AG04450 (cell line): ENCODE data around the gene SKP1. TPM values are rescaled to one million over a fixed set of nuclear protein-coding genes. Genes with fewer than 3 reads are reported as not detected.

ENCODE experiments used
- CTCF ChIA-PET: fragments of 300-600, 350-600 bp; formaldehyde crosslinking; extraction: SDS; loops from one replicate; lab custom pipeline; 2022; ENCODE audit warnings: antibody characterized with exemption, inconsistent platforms; lab: Charles Lee
- POLR2A ChIA-PET: fragments of 350-600 bp; formaldehyde crosslinking; extraction: SDS; loops from one replicate; lab custom pipeline; 2021; ENCODE audit warnings: antibody characterized with exemption, inconsistent platforms; lab: Yijun Ruan, JAX
- DNase-seq: peaks from one replicate; pipeline ENCODE4 v3.0.0-alpha.2; 2011; ENCODE audit warnings: low read depth, low spot score
- H3K27ac ChIP-seq: one replicate; pipeline ENCODE4 v1.5.1; 2012; ENCODE audit warnings: low read depth, low read length, control low read depth
- H3K27me3 ChIP-seq: one replicate; pipeline ENCODE4 v1.6.0; 2012; ENCODE audit warnings: low read length; ENCODE audit not compliant: control insufficient read depth, insufficient read depth
- H3K4me3 ChIP-seq: 2 replicates; pipeline ENCODE4 v1.5.1; 2011; ENCODE audit warnings: mild to moderate bottlenecking, low read depth, low read length, control low read depth
- H3K9me3 ChIP-seq: 2 replicates; pipeline ENCODE4 v1.5.1; 2012; ENCODE audit warnings: low read length; ENCODE audit not compliant: control insufficient read depth, insufficient read depth
- CTCF ChIP-seq: IDR thresholded peaks from 2 replicates; pipeline ENCODE4 v1.5.1; 2011; ENCODE audit warnings: low read depth, low read length, control low read depth, inconsistent platforms
- polyA plus RNA-seq: library from polyadenylated mRNA; depleted of rRNA; stranded (reverse); fragments of >200 nt; gene quantifications from 2 replicates; pipeline ENCODE4 v1.2.3, GENCODE V29; 2011

The SKP1 gene
- polyA plus RNA-seq, 1 experiment = 1,036 TPM

- ChIA-PET POLR2A (no interaction called here), CTCF (interaction anchor here (1.3 kb wide), 1 partner anchor 37 kb away, joined by 3 read pairs; no protein-coding TSS in a partner anchor)
- DNase-seq = no peak
- no peak overlapping the region for H3K4me3 ChIP-seq
- H3K27ac ChIP-seq = no peak overlapping the region
- H3K9me3 ChIP-seq = no peaks in the 10 kb centered on the region
- no peak for TF ChIP-seq CTCF
- H3K27me3 ChIP-seq = peaks cover 20% of the 10 kb centered on the region
These were observed 73.4 kb downstream of the SKP1 start for GRCh38 chr5:134103397-134103796.

DNA sequence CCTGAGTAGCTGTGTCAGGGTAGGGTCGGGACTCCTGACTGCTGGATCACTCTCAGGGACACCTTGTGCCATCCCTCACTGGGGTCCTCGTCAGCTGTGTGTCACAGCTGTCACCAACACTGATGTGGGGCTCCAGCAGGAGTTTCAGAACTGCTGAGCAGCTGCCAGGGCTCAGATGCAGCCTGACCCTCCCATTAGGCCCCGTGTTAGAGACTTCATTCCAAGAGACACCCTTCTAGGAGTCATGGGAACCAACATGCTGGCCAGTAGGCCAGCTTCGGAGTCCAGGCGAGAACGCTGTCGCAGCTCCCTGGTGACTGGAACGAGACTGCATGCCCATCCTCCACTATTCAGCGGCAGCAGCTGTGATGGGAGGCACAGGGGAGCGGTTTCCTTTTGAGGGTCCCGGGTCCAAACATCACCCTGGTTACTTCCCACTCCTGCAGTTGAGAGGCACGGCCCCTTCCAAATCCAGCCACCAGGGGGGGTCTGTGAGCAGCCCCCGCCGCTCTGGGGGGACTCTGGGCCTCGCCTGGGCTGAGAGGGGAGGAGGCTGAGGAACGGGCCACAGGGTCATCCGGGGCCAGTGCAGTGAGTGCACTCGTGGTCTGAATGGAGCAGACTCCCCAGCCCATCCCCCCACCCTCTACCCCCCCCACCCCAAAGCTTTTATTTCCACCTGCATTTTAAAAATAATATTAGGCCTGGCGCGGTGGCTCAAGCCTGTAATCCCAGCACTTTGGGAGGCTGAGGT, 74.9 kb downstream of the SKP1 start:
- ChIA-PET POLR2A (no interaction called here), CTCF (interaction anchor here (0.6 to 3.2 kb wide), 23 partner anchors 10 to 67 kb away, joined by 3 to 34 read pairs (median 4); partner anchors contain the start of gene TCF7)
- TF ChIP-seq CTCF = peak; percentile 87
- Histone ChIP-seq H3K27ac (no peak overlapping the region), H3K9me3 (no peaks in the 10 kb centered on the region), H3K27me3 (peaks cover 18% of the 10 kb centered on the region), H3K4me3 (no peak overlapping the region)
- DNase-seq = no peak

GRCh38 chr5:134100283-134101091, 76.3 kb downstream of the SKP1 start:
- ChIA-PET POLR2A (no interaction called here), CTCF (interaction anchor here (1.2 to 3.2 kb wide), 9 partner anchors 9 to 56 kb away, joined by 3 to 34 read pairs (median 8); no protein-coding TSS in a partner anchor)
- DNase-seq = no peak
- H3K27me3 ChIP-seq = peaks cover 18% of the 10 kb centered on the region
- no peak for TF ChIP-seq CTCF
- H3K27ac ChIP-seq = no peak overlapping the region
- H3K9me3 ChIP-seq = no peaks in the 10 kb centered on the region
- no peak overlapping the region for H3K4me3 ChIP-seq

GRCh38 chr5:134099939-134100282, 76.8 kb downstream of the SKP1 start:
- Histone ChIP-seq H3K4me3 (no peak overlapping the region), H3K27ac (no peak overlapping the region), H3K27me3 (peaks cover 14% of the 10 kb centered on the region), H3K9me3 (no peaks in the 10 kb centered on the region)
- no peak for DNase-seq
- ChIA-PET POLR2A (no interaction called here), CTCF (interaction anchor here (1.0 to 3.2 kb wide), 5 partner anchors 11 to 60 kb away, joined by 8 to 34 read pairs (median 13); no protein-coding TSS in a partner anchor)
- TF ChIP-seq CTCF = no peak
